OCI-LY7 (cell line): ENCODE results near the gene TIMM13. TPM values are rescaled to one million over a fixed set of nuclear protein-coding genes. Genes with fewer than 3 reads are reported as not detected.

ENCODE experiments used
- BruUV-seq: library from RNA; stranded (reverse); fragments of 400-500 nt; replicated peaks from 2 replicates; lab custom pipeline; 2021; lab: Mats Ljungman, UMichigan
- CTCF ChIA-PET: fragments of 300-600 bp; sonication (Branson Sonifier 250); formaldehyde crosslinking; loops from one replicate; lab custom pipeline; 2022; ENCODE audit warnings: antibody characterized with exemption; ENCODE audit not compliant: unreplicated experiment; lab: Charles Lee
- POLR2A ChIA-PET: fragments of 300-600 bp; sonication (Branson Sonifier 250); formaldehyde crosslinking; loops from one replicate; lab custom pipeline; 2022; ENCODE audit warnings: antibody characterized with exemption; lab: Charles Lee
- DNase-seq: peaks from one replicate; pipeline ENCODE4 v3.0.0-alpha.2; 2015; ENCODE audit warnings: low spot score
- H2AFZ ChIP-seq: fragments of 200-600 bp; sonication (generic), shearing (Covaris generic); 2 replicates; pipeline ENCODE4 v1.6.1; 2014; ENCODE audit warnings: mild to moderate bottlenecking, antibody characterized with exemption, low read length, moderate library complexity
- H3K27ac ChIP-seq: fragments of 200-600 bp; sonication (generic); 2 replicates; pipeline ENCODE4 v1.5.1; 2014; ENCODE audit warnings: mixed run types, low read depth, mild to moderate bottlenecking, moderate library complexity, low read length, inconsistent platforms; ENCODE audit not compliant: poor library complexity, severe bottlenecking
- H3K36me3 ChIP-seq: fragments of 200-600 bp; sonication (generic); 2 replicates; pipeline ENCODE4 v1.6.1; 2014; ENCODE audit warnings: mild to moderate bottlenecking, antibody characterized with exemption, low read length, moderate library complexity, mixed read lengths; ENCODE audit not compliant: insufficient read depth
- H3K4me1 ChIP-seq: fragments of 200-600 bp; sonication (generic); 2 replicates; pipeline ENCODE4 v1.5.1; 2014; ENCODE audit warnings: mild to moderate bottlenecking, low read length; ENCODE audit not compliant: insufficient read depth, poor library complexity, severe bottlenecking
- H3K4me2 ChIP-seq: fragments of 200-600 bp; sonication (generic); 2 replicates; pipeline ENCODE4 v1.6.1; 2014; ENCODE audit warnings: mild to moderate bottlenecking, low read length
- H3K4me3 ChIP-seq: fragments of 200-600 bp; sonication (generic); 2 replicates; pipeline ENCODE4 v1.5.1; 2014; ENCODE audit warnings: mild to moderate bottlenecking, low read depth, low read length; ENCODE audit not compliant: poor library complexity, severe bottlenecking
- H3K79me2 ChIP-seq: fragments of 200-600 bp; sonication (generic); 2 replicates; pipeline ENCODE4 v1.6.1; 2016; ENCODE audit warnings: low read depth, mild to moderate bottlenecking, low read length, moderate library complexity, mixed read lengths; ENCODE audit not compliant: insufficient read depth
- H3K9me2 ChIP-seq: fragments of 200-600 bp; sonication (generic); 2 replicates; pipeline ENCODE4 v1.6.1; 2016; ENCODE audit warnings: mild to moderate bottlenecking, low read length, mixed read lengths; ENCODE audit not compliant: insufficient read depth
- H3K9me3 ChIP-seq: fragments of 200-600 bp; sonication (generic); 2 replicates; pipeline ENCODE4 v1.6.1; 2014; ENCODE audit warnings: mild to moderate bottlenecking, mixed run types, low read length, mixed read lengths
- H4K20me1 ChIP-seq: fragments of 200-600 bp; sonication (generic); 2 replicates; pipeline ENCODE4 v1.6.1; 2014; ENCODE audit warnings: mild to moderate bottlenecking, antibody characterized with exemption, low read length, moderate library complexity, mixed read lengths; ENCODE audit not compliant: insufficient read depth
- CTCF ChIP-seq: fragments of 200-600 bp; sonication (generic); conservative IDR thresholded peaks from 2 replicates; pipeline ENCODE4 v1.5.1; 2014; ENCODE audit warnings: mild to moderate bottlenecking, antibody characterized with exemption, low read length, moderate library complexity, mixed read lengths
- EZH2phosphoT487 ChIP-seq: fragments of 200-600 bp; sonication (generic); IDR thresholded peaks from 2 replicates; pipeline ENCODE4 v1.6.1; 2018; ENCODE audit warnings: low read depth, borderline replicate concordance, mild to moderate bottlenecking, mixed run types, antibody characterized with exemption, low read length, moderate library complexity, mixed read lengths
- intact Hi-C: fragments of 100-400 bp; cut with micrococcal nuclease; formaldehyde crosslinking; loops from one replicate; pipeline ENCODE4 v1.10.0; 2022; ENCODE audit not compliant: unreplicated experiment
- total RNA-seq, 2 experiments: library from RNA; depleted of rRNA in 1 of 2; stranded (reverse); fragments of >200 nt in 1 of 2; shearing (Covaris generic) in 1 of 2; gene quantifications; 2 replicates each; pipeline ENCODE4 v1.2.3, GENCODE V29; 2014 to 2022

TIMM13 gene
- total RNA-seq, 2 experiments from 2014 or later, result 55.4 to 120 TPM

GRCh38 chr19:2426611-2427428 lies 566 bp downstream of the TIMM13 start:
- Histone ChIP-seq H3K4me3 (peak overlapping the region; percentile 99), H3K9me3 (no peaks in the 10 kb centered on the region), H4K20me1 (0 out of 2 replicates have a peak, but pooled peaks cover 8% of the 10 kb centered on the region), H2AFZ (peak overlapping the region; percentile 76), H3K4me2 (peak overlapping the region; percentile 89), H3K9me2 (no peaks in the 10 kb centered on the region), H3K79me2 (peaks cover 21% of the 10 kb centered on the region), H3K27ac (peak overlapping the region; percentile 75), H3K4me1 (peaks cover 21% of the 10 kb centered on the region), H3K36me3 (peaks cover 66% of the 10 kb centered on the region)
- ChIA-PET CTCF (no interaction called here), POLR2A (interaction anchor here (0.6 to 1.5 kb wide), 3 partner anchors 27 to 279 kb away, joined by 3 to 9 read pairs (median 4); no protein-coding TSS in a partner anchor)
- peak; percentile 55 for DNase-seq
- BruUV-seq, result TSS peak; percentile 68
- intact Hi-C loops, result loop anchor here (1.0 kb wide), 1 partner anchor 48 kb away; no protein-coding TSS in a partner anchor
- TF ChIP-seq CTCF (0 out of 2 replicates have a peak, but pooled peaks have one; percentile 37), EZH2phosphoT487 (no peak)

- no TSS peak for BruUV-seq
- Histone ChIP-seq H3K27ac (peak overlapping the region; percentile 75), H3K4me3 (peak overlapping the region; percentile 99)
Observed at GRCh38 chr19:2425622-2426581, 1.5 kb downstream of the TIMM13 start.

More at GRCh38 chr19:2425622-2426581, 1.5 kb downstream of the TIMM13 start:
- Histone ChIP-seq H3K4me1 (peaks cover 21% of the 10 kb centered on the region), H4K20me1 (0 out of 2 replicates have a peak, but pooled peaks cover 8% of the 10 kb centered on the region), H3K9me2 (no peaks in the 10 kb centered on the region), H3K36me3 (peaks cover 62% of the 10 kb centered on the region), H2AFZ (no peak overlapping the region), H3K4me2 (peak overlapping the region; percentile 89), H3K9me3 (no peaks in the 10 kb centered on the region), H3K79me2 (peaks cover 23% of the 10 kb centered on the region)
- POLR2A ChIA-PET, result no interaction called here
- CTCF ChIA-PET, result no interaction called here
- TF ChIP-seq EZH2phosphoT487 (no peak), CTCF (no peak)
- intact Hi-C loops, result no loop called here
- DNase-seq, result no peak
